Heart right ventricle (tissue), 16 donors: Measurements from ENCODE around the gene MLXIPL. TPM values are rescaled to one million over a fixed set of nuclear protein-coding genes. Genes with fewer than 3 reads are reported as not detected.
A peak's percentile ranks its signal among the peaks of the same experiment; 100 is the strongest.
"Not testable (repeated sequence)": the region's sequence is repeated elsewhere in the genome, so short reads cannot be mapped to it uniquely, and the experiment has no call there.

ENCODE experiments used
- ATAC-seq, 8 donors: fragments of 200-7000 bp; cut with Tn5 transposase; one replicate each; pipeline ENCODE4 v1.9.1; 2020; ENCODE audit warnings: mild to moderate bottlenecking in 8 of 8, moderate library complexity in 8 of 8, moderate number of reproducible peaks in 1 of 8
- DNase-seq, 2 donors: peaks; one replicate each; pipeline ENCODE4 v3.0.0-alpha.2; 2020
- H3K27ac ChIP-seq, 10 donors: fragments of 200-600 bp; sonication (generic) in 2 of 10; one replicate each; pipeline versions ENCODE4 v1.5.0 to v1.8.0; 2020 to 2022; ENCODE audit warnings: mild to moderate bottlenecking in 3 of 10
- H3K27me3 ChIP-seq, 7 donors: fragments of 200-600 bp; one replicate each; pipeline ENCODE4 v1.8.0; 2021 to 2022; ENCODE audit warnings: mild to moderate bottlenecking in 2 of 7
- H3K36me3 ChIP-seq, 9 donors: fragments of 200-600 bp; sonication (generic) in 1 of 9; one replicate each; pipeline versions ENCODE4 v1.5.0 to v1.8.0; 2020 to 2022; ENCODE audit warnings: mild to moderate bottlenecking in 2 of 9
- H3K4me1 ChIP-seq, 9 donors: fragments of 200-600 bp; sonication (generic) in 1 of 9; one replicate each; pipeline versions ENCODE4 v1.5.0 to v1.8.0; 2020 to 2022; ENCODE audit warnings: mild to moderate bottlenecking in 4 of 9
- H3K4me3 ChIP-seq, 10 donors: fragments of 200-600 bp; sonication (generic) in 2 of 10; one replicate each; pipeline versions ENCODE4 v1.5.0 to v1.8.0; 2020 to 2022; ENCODE audit warnings: mild to moderate bottlenecking in 7 of 10, moderate library complexity in 2 of 10
- H3K9me3 ChIP-seq, 11 donors: fragments of 200-600 bp in 10 of 11; sonication (generic) in 2 of 11; one replicate each; pipeline versions ENCODE4 v1.5.0 to v1.8.0; 2013 to 2022; ENCODE audit warnings: mild to moderate bottlenecking in 2 of 11, control low read depth in 1 of 11, moderate library complexity in 1 of 11
- CTCF ChIP-seq, 9 donors: fragments of 200-600 bp; sonication (generic) in 2 of 9; IDR thresholded peaks; one replicate each; pipeline versions ENCODE4 v1.5.0 to v1.8.0; 2021 to 2022; ENCODE audit warnings: antibody characterized with exemption in 9 of 9, mild to moderate bottlenecking in 5 of 9, moderate library complexity in 1 of 9
- WGBS, 2 donors: extraction: QIAGEN DNeasy Blood & Tissue Kit; methylation state at CpG; one replicate each; pipeline ENCODE4 v1.1.7; 2013; ENCODE audit warnings: inconsistent platforms in 1 of 2; 5-methylcytosine and 5-hydroxymethylcytosine counted together
- intact Hi-C, 10 donors: fragments of 100-400 bp; cut with DNase I; formaldehyde crosslinking; loops; one replicate each; pipeline versions ENCODE4 v1.11.1 to v1.14.2; 2022
- polyA plus RNA-seq, 2 donors: library from polyadenylated mRNA; stranded (reverse); fragments of 200-250 nt; gene quantifications; one replicate each; pipeline ENCODE4 v1.2.3, GENCODE V29; 2013
- total RNA-seq, 10 donors: library from RNA; stranded (reverse); fragmentation: NEBNext Ultra II Directional in 3 of 10; extraction: Animal tissue kit (Norgen Biotek cat#: 25700) in 3 of 10; gene quantifications; one replicate each; pipeline versions ENCODE4 v1.2.1 to v1.2.4, GENCODE V29; 2021 to 2023
- donor health status: Arrhythmogenic right ventricular cardiomyopathy.
- donor health status: ischemic (EF 13 %, LVEDD 7.1; RV severe dilation, severe dysfunction).
- donor health status: healthy with polysubstance abuse.
- donor health status: DM: no; HTN: yes; CAD: no.
- donor health status: DM: no; HTN: no; CAD: no.
- donor health status: ischemic (EF 25% LVEDD 6.9; RV normal size, moderate dysfunction).
- donor health status: ischemic (EF 25% LVEDD 5.7; RV mildly dilated, moderate dysfunction).
- donor health status: healthy.
- donor health status: DM: yes; HTN: yes; CAD: no.
- donor health status: Ischemic cardiomyopathy.
- donor health status: ischemic (EF 35%, LVEDD 5.7; RV mildly dilated, moderate dysfunction).
- donor health status: nonischemic (EF 11% LVEDD 7.7; RV severe dilation, severe dysfunction).
- donor health status: DM: yes; HTN: yes; CAD: no.
- donor health status: PGD.
- donor health status: ischemic (EF 29% LVEDD 5.4; RV normal size, mild dysfunction).
- donor health status: nonischemic (EF 23%, LVEDD 6.1; RV moderate dilation, normal function).

The MLXIPL gene
- total and polyA plus RNA-seq, 12 donors: 0.28 to 22.8 (median 2.4) TPM; not detected in 2

- H3K9me3 ChIP-seq: no peaks in the 10 kb centered on the region
- ATAC-seq (no peak), DNase-seq (no peak)
- H3K36me3 ChIP-seq: no peaks in the 10 kb centered on the region
- H3K27me3 ChIP-seq: no peaks in the 10 kb centered on the region
- intact Hi-C loops: no loop called here
- TF ChIP-seq CTCF (IDR thresholded peaks at IDR 0.05): no peak
- no peak overlapping the region for H3K4me3 ChIP-seq
- WGBS, 2 donors: 90 to 93% methylated on average over 6 of the region's 6 CpGs
- H3K4me1 ChIP-seq: peaks cover 0 to 46% (median 5%) of the 10 kb centered on the region in 9 donors
- H3K27ac ChIP-seq: peak overlapping the region in 1 of 10 donors; percentile 76
These were observed 41.6 kb downstream of the MLXIPL start for GRCh38 chr7:73582664-73583202.

GRCh38 chr7:73581006-73581405 is 43.3 kb downstream of the MLXIPL start:
- H3K9me3 ChIP-seq, H3K27me3 ChIP-seq, DNase-seq, H3K4me3 ChIP-seq, ATAC-seq, intact Hi-C loops, H3K36me3 ChIP-seq: not testable (repeated sequence)
- 89 to 92% methylated on average over 8 to 9 of the region's 9 CpGs for WGBS, 2 donors
- H3K4me1 ChIP-seq: peaks cover 6 to 52% (median 20%) of the 10 kb centered on the region in 9 donors
- H3K27ac ChIP-seq: peak overlapping the region in 1 of 10 donors; percentile 76

GRCh38 chr7:73578342-73579128 is 45.8 kb downstream of the MLXIPL start, which contains the start of gene TBL2:
Gene TBL2, minus strand, starts transcription at chr7:73578579. Its CDS starts 30 bp downstream, at chr7:73578549.
- WGBS, 2 donors: 0 to 1% methylated on average over 53 to 70 of the region's 75 CpGs
- TF ChIP-seq CTCF (IDR thresholded peaks at IDR 0.05): peak in 5 of 9 donors; percentile 9 to 50 (median 45)

GRCh38 chr7:73577627-73578341 is 46.5 kb downstream of the MLXIPL start:
- Histone ChIP-seq H3K27ac (peak overlapping the region; percentile 58 to 95 (median 87)), H3K27me3 (no peaks in the 10 kb centered on the region), H3K9me3 (no peaks in the 10 kb centered on the region), H3K36me3 (peaks cover 0 to 40% (median 17%) of the 10 kb centered on the region in 9 donors), H3K4me1 (peaks cover 6 to 48% (median 21%) of the 10 kb centered on the region in 9 donors), H3K4me3 (peak overlapping the region; percentile 66 to 99 (median 88))
- TF ChIP-seq CTCF (IDR thresholded peaks at IDR 0.05): no peak
- DNase-seq: no peak
- intact Hi-C loops: loop anchor here in 2 of 10 donors (2.0 to 10.0 kb wide), 3 partner anchors 21 to 107 kb away; partner anchors contain the start of genes BAZ1B (in 2 of the 2), BCL7B (in 1 of the 2), BUD23 (in 1 of the 2) and DNAJC30 (in 1 of the 2)
- WGBS, 2 donors: 13 to 18% methylated on average over 32 of the region's 32 CpGs
- ATAC-seq: peak in 4 of 8 donors; percentile 0 to 23 (median 2)

More at GRCh38 chr7:73578342-73579128, 45.8 kb downstream of the MLXIPL start, which contains the start of gene TBL2:
- peaks cover 6 to 52% (median 21%) of the 10 kb centered on the region in 9 donors for H3K4me1 ChIP-seq
- DNase-seq (peak; percentile 98 to 99), ATAC-seq (peak; percentile 96 to 98 (median 98))
- intact Hi-C loops: loop anchor here in 2 of 10 donors (2.0 to 10.0 kb wide), 3 partner anchors 22 to 106 kb away; partner anchors contain the start of genes BAZ1B (in 2 of the 2), BCL7B (in 1 of the 2), BUD23 (in 1 of the 2) and DNAJC30 (in 1 of the 2)
- peaks cover 0 to 32% (median 10%) of the 10 kb centered on the region in 9 donors for H3K36me3 ChIP-seq
- no peaks in the 10 kb centered on the region for H3K27me3 ChIP-seq
- H3K9me3 ChIP-seq: no peaks in the 10 kb centered on the region
- peak within 1 kb of the TSS; percentile 66 to 99 (median 88) for H3K4me3 ChIP-seq
- H3K27ac ChIP-seq: peak within 1 kb of the TSS; percentile 58 to 95 (median 87)
